ENCODE measurements around the gene TTLL13. TPM values are rescaled to one million over a fixed set of nuclear protein-coding genes. Genes with fewer than 3 reads are reported as not detected.

The TTLL13 gene
- total and polyA plus RNA-seq, 2 of the 8 experiments (the other 6 are each of a cell fraction or from before 2014, with no cell fraction given) = 0.03 TPM; not detected in 1

DNA sequence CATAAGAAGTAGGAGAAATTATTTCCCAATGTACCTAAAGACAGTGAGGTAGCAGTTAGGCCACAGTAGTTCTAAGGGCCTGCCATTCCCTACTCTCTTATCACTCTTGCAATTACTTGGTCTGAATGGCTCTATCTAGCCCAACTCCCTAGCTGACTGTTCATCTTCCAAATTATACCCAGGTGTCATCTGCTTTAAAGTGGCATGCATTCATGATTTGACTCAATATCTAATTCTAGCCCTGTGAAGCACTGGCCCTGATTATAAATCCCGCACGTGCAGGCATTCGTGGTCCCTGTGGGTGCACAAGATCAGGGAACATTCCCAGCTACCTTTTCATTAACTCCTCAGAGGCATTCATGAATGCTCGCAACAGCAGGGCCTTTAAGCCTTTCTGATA lies 59.7 kb downstream of the TTLL13 start:
- CTCF ChIA-PET (ENCODE audit: partially characterized antibody) = interaction anchor here (0.6 to 3.2 kb wide), 4 partner anchors 8 to 803 kb away, joined by 3 to 21 read pairs (median 8); no protein-coding TSS in a partner anchor
- Histone ChIP-seq H2BK5ac (ENCODE audit: low read depth, low read length) (no peak overlapping the region), H3K9ac (replicated peaks in 1 of 4; ENCODE audit: extremely low read depth in 1 of 4, low read depth in 3 of 4, low read length in 3 of 4) (no peak overlapping the region), H3K9me3 (ENCODE audit: insufficient read depth in 2 of 2, low read depth in 1 of 2, low read length in 1 of 2) (no peaks in the 10 kb centered on the region), H4K5ac (ENCODE audit: insufficient read length, low read depth, low read length) (no peak overlapping the region), H3K14ac (ENCODE audit: insufficient read length) (no peak overlapping the region), H3K18ac (ENCODE audit: extremely low read depth, low read length) (no peak overlapping the region), H3K27me3 (replicated peaks in 1 of 4; ENCODE audit: control insufficient read depth in 3 of 4, extremely low read depth in 1 of 4, insufficient read depth in 3 of 4, low read length in 3 of 4) (no peaks in the 10 kb centered on the region), H3K4me3 (ENCODE audit: extremely low read depth in 1 of 4, insufficient read depth in 2 of 4, low read depth in 3 of 4, low read length in 4 of 4) (no peak overlapping the region), H4K20me1 (replicated peaks in 1 of 2; ENCODE audit: control insufficient read depth in 1 of 2, insufficient read depth in 2 of 2, low read length in 2 of 2) (no peaks in the 10 kb centered on the region), H4K91ac (replicated peaks; ENCODE audit: insufficient read length, low read length) (no peak overlapping the region), H3K4me2 (ENCODE audit: insufficient read depth in 1 of 2, low read depth in 2 of 2, low read length in 2 of 2) (no peak overlapping the region), H2BK120ac (replicated peaks; ENCODE audit: low read depth, low read length) (no peak overlapping the region), H2BK15ac (ENCODE audit: low read length) (no peak overlapping the region), H3K79me1 (ENCODE audit: low read depth, low read length) (no peaks in the 10 kb centered on the region), H3K4ac (replicated peaks; ENCODE audit: insufficient read length, low read depth, low read length) (no peak overlapping the region), H3K79me2 (ENCODE audit: control insufficient read depth in 1 of 2, insufficient read depth in 2 of 2, low read length in 2 of 2) (no peaks in the 10 kb centered on the region), H3K36me3 (ENCODE audit: control insufficient read depth in 2 of 4, insufficient read depth in 4 of 4, low read length in 3 of 4) (no peaks in the 10 kb centered on the region; a peak in 1 of 8 replicates), H3K4me1 (replicated peaks in 1 of 4; ENCODE audit: control insufficient read depth in 3 of 4, insufficient read depth in 4 of 4, low read length in 3 of 4) (no peaks in the 10 kb centered on the region), H3K23ac (ENCODE audit: insufficient read length) (no peak overlapping the region), H3K56ac (replicated peaks; ENCODE audit: insufficient read length, low read depth, low read length) (no peak overlapping the region), H2AFZ (ENCODE audit: low read length) (no peak overlapping the region), H4K8ac (ENCODE audit: extremely low read depth, insufficient read depth, low read length) (no peak overlapping the region), H3K27ac (ENCODE audit: low read depth, low read length) (no peak overlapping the region), H2BK12ac (ENCODE audit: low read depth, low read length) (no peak overlapping the region), H2AK5ac (ENCODE audit: low read depth, low read length) (0 out of 2 replicates have a peak overlapping the region, but pooled peaks have one; percentile 24), H3K23me2 (ENCODE audit: low read depth, low read length) (no peaks in the 10 kb centered on the region; the same call in 1 of the 2 replicates), H2BK20ac (ENCODE audit: low read length) (no peak overlapping the region)
- WGBS, 2 experiments (ENCODE audit: extremely low coverage in 1 of 2, insufficient coverage in 1 of 2, insufficient read length in 1 of 2, insufficient replicate concordance in 2 of 2, low coverage in 1 of 2, low lambda C conversion rate in 2 of 2, missing lambda C conversion rate in 1 of 2) = 87% methylated on average over 4 of the region's 4 CpGs; no CpG with 5 or more reads in 1 of the 2 experiments
- FAIRE-seq (no peak), DNase-seq (ENCODE audit: low read depth in 1 of 2, low spot score in 2 of 2) (peak in 1 of 2 experiments; percentile 20)
- POLR2A ChIA-PET (ENCODE audit: partially characterized antibody) = no interaction called here
- TF ChIP-seq SRF (IDR thresholded peaks at IDR 0.05; ENCODE audit: low read depth, low read length) = no peak
- TF ChIP-seq SIX5 (IDR thresholded peaks at IDR 0.05; ENCODE audit: low read depth, low read length) = no peak
- no peak for TF ChIP-seq JUND (IDR thresholded peaks at IDR 0.05; ENCODE audit: low read length)
- TF ChIP-seq EP300 (IDR thresholded peaks at IDR 0.05; ENCODE audit: borderline replicate concordance in 1 of 2, low read depth in 2 of 2, low read length in 2 of 2) = no peak
- TF ChIP-seq KDM1A (IDR thresholded peaks at IDR 0.05; ENCODE audit: borderline replicate concordance, low read length) = no peak
- TF ChIP-seq SIRT6 (IDR thresholded peaks at IDR 0.05; ENCODE audit: low read length) = no peak
- no peak for TF ChIP-seq YY1 (IDR thresholded peaks at IDR 0.05; ENCODE audit: low read depth, low read length)
- no peak for TF ChIP-seq CHD1 (IDR thresholded peaks at IDR 0.05; ENCODE audit: low read depth, low read length)
- no peak for TF ChIP-seq KDM5A (IDR thresholded peaks at IDR 0.05; ENCODE audit: low read length)
- TF ChIP-seq, protein P1, sequence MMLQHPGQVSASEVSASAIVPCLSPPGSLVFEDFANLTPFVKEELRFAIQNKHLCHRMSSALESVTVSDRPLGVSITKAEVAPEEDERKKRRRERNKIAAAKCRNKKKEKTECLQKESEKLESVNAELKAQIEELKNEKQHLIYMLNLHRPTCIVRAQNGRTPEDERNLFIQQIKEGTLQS (IDR thresholded peaks at IDR 0.05; ENCODE audit: insufficient read depth, low read depth, low read length) = no peak
- TF ChIP-seq EGR1 (IDR thresholded peaks at IDR 0.05; ENCODE audit: borderline replicate concordance, low read depth, low read length) = no peak
